ENCODE measurements around the gene HNRNPAB. TPM values are rescaled to one million over a fixed set of nuclear protein-coding genes. Genes with fewer than 3 reads are reported as not detected.
A peak's percentile ranks its signal among the peaks of the same experiment; 100 is the strongest.

Gene HNRNPAB
- total RNA-seq, 4 donors from 2014 or later: 98.4 to 135 (median 104) TPM

DNA sequence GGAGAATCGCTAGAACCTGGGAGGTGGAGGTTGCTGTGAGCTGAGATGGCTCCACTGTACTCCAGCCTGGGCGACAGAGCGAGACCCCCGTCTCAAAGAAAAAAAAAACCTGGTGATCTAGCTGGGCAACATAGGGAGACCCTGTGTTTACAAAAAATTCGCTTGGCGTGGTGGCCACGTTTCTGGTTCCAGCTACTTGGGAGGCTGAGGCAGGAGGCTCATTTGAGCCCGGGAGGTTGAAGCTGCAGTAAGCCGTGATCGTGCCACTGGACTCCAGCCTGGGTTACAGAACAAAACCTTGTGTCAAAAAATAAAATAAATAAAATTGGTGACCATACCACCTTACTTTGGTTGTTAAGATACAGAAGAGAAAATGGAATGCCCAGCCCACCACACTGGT lies 1.8 kb upstream of the HNRNPAB start:
- no peak overlapping the region for H3K4me3 ChIP-seq
- no peaks in the 10 kb centered on the region for H3K9me3 ChIP-seq
- 96% methylated on average over 10 of the region's 10 CpGs for WGBS
- intact Hi-C loops (cut with DNase I): loop anchor here (5.0 kb wide), 1 partner anchor 50 kb away; the partner anchor contains the start of gene NHP2
- peaks cover 22 to 29% (median 25%) of the 10 kb centered on the region in 4 donors for H3K4me1 ChIP-seq
- no peaks in the 10 kb centered on the region for H3K27me3 ChIP-seq
- no peak for TF ChIP-seq EP300 (IDR thresholded peaks at IDR 0.05)
- TF ChIP-seq, protein P1, sequence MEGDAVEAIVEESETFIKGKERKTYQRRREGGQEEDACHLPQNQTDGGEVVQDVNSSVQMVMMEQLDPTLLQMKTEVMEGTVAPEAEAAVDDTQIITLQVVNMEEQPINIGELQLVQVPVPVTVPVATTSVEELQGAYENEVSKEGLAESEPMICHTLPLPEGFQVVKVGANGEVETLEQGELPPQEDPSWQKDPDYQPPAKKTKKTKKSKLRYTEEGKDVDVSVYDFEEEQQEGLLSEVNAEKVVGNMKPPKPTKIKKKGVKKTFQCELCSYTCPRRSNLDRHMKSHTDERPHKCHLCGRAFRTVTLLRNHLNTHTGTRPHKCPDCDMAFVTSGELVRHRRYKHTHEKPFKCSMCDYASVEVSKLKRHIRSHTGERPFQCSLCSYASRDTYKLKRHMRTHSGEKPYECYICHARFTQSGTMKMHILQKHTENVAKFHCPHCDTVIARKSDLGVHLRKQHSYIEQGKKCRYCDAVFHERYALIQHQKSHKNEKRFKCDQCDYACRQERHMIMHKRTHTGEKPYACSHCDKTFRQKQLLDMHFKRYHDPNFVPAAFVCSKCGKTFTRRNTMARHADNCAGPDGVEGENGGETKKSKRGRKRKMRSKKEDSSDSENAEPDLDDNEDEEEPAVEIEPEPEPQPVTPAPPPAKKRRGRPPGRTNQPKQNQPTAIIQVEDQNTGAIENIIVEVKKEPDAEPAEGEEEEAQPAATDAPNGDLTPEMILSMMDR (IDR thresholded peaks at IDR 0.05): no peak
- TF ChIP-seq POLR2AphosphoS5 (IDR thresholded peaks at IDR 0.05): no peak
- TF ChIP-seq POLR2A (IDR thresholded peaks at IDR 0.05; ENCODE audit: low read depth): no peak
- peaks cover 0 to 17% (median 13%) of the 10 kb centered on the region in 4 donors for H3K36me3 ChIP-seq
- H3K27ac ChIP-seq (replicated peaks in 1 of 4): no peak overlapping the region
- DNase-seq (ENCODE audit: extremely low spot score): no peak

DNA sequence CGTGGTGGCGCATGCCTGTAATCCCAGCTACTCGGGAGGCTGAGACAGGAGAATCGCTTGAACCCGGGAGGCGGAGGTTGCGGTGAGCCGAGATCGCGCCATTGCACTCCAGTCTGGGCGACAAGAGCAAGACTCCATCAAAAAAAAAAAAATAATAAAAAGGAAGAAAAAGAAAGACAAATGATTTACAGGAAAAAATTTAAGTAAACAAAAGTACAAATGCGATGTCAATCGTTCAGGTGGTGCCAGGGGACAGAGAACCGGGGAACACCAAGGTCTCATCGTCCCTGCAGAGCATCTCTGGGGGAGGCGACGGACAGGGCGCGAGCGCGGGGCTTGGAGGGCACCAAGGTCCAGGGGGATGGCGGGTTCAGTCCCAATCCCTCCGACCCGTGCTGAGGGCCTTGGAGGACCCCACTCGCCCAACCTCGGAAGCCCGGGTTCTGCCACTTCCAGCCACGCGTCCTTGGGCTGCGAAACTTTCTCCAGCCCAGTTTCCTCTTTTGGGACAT lies 607 bp upstream of the HNRNPAB start:
- H3K4me1 ChIP-seq: peaks cover 26 to 41% (median 29%) of the 10 kb centered on the region in 4 donors
- H3K9me3 ChIP-seq: no peaks in the 10 kb centered on the region
- H3K27ac ChIP-seq (replicated peaks in 1 of 4): peak overlapping the region; percentile 91 to 98 (median 98)
- intact Hi-C loops (cut with DNase I): loop anchor here (2.0 to 5.0 kb wide), 2 partner anchors 29 to 51 kb away; partner anchors contain the start of genes NHP2 and PHYKPL
- DNase-seq (ENCODE audit: extremely low spot score): no peak
- TF ChIP-seq EP300 (IDR thresholded peaks at IDR 0.05) (no peak), POLR2A (IDR thresholded peaks at IDR 0.05; ENCODE audit: low read depth) (no peak), POLR2AphosphoS5 (IDR thresholded peaks at IDR 0.05) (no peak)
- TF ChIP-seq, protein P1 (IDR thresholded peaks at IDR 0.05): no peak
- peaks cover 8 to 28% (median 25%) of the 10 kb centered on the region in 4 donors for H3K36me3 ChIP-seq
- H3K27me3 ChIP-seq: no peaks in the 10 kb centered on the region
- WGBS: 33% methylated on average over 28 of the region's 30 CpGs
- peak overlapping the region; percentile 90 to 99 (median 98) for H3K4me3 ChIP-seq

DNA sequence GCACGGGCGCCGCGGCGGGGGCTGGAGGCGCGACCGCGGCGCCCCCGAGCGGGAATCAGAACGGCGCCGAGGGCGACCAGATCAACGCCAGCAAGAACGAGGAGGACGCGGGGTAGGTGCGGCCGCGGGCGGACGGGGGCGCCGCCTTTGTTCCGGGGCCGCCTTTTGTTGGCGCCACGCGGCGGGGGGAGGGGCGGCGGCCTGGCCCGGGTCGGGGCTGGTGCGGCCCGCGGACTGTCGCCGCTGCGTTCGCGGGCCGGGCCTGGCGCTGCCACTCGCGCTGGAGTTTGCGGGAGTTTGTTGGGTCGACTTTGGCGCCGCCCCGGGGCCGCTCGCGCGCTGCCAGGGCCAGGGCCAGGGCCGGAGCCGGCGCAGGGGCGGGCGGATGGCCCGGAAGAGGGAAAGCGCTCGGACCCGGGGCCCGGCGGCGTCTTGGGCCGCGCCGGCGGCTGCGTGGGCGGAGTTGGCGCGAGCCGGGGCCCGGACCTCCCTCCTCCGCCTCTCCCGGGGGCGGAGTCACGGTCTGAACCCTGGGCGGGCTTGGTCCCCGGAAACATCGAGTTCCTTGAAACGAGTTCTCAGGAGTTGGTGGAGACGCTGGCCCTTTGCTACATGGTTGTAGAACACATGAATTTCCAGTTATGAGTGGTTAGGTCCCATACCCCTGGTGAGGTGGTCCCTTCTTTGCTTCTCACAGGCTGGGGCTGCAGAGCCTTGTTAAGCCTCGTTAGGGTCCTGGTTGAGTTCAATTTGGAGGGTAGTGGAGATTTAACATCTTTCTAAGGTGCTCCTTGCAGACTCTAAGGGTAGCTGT lies 809 bp downstream of the HNRNPAB start:
- no peaks in the 10 kb centered on the region for H3K9me3 ChIP-seq
- H3K4me3 ChIP-seq: peak overlapping the region; percentile 90 to 99 (median 98)
- H3K27ac ChIP-seq (replicated peaks in 1 of 4): peak overlapping the region; percentile 91 to 98 (median 98)
- peak; percentile 94 for DNase-seq (ENCODE audit: extremely low spot score)
- H3K36me3 ChIP-seq: peaks cover 22 to 43% (median 39%) of the 10 kb centered on the region in 4 donors
- TF ChIP-seq EP300 (IDR thresholded peaks at IDR 0.05) (no peak), POLR2AphosphoS5 (IDR thresholded peaks at IDR 0.05) (peak; percentile 37 to 45), POLR2A (IDR thresholded peaks at IDR 0.05; ENCODE audit: low read depth) (peak; percentile 15)
- TF ChIP-seq, protein P1 (IDR thresholded peaks at IDR 0.05): no peak
- H3K27me3 ChIP-seq: no peaks in the 10 kb centered on the region
- intact Hi-C loops (cut with DNase I): loop anchor here (2.0 to 5.0 kb wide), 2 partner anchors 28 to 53 kb away; partner anchors contain the start of genes NHP2 and PHYKPL
- WGBS: no CpG with 5 or more reads among the region's 90 CpGs
- H3K4me1 ChIP-seq: peaks cover 26 to 43% (median 29%) of the 10 kb centered on the region in 4 donors

GRCh38 chr5:178205749-178206047 lies 1.4 kb downstream of the HNRNPAB start:
- peaks cover 28 to 48% (median 45%) of the 10 kb centered on the region in 4 donors for H3K36me3 ChIP-seq
- DNase-seq (ENCODE audit: extremely low spot score): no peak
- H3K27ac ChIP-seq (replicated peaks in 1 of 4): peak overlapping the region; percentile 91 to 98 (median 98)
- no peaks in the 10 kb centered on the region for H3K27me3 ChIP-seq
- H3K4me1 ChIP-seq: peaks cover 26 to 43% (median 29%) of the 10 kb centered on the region in 4 donors
- H3K4me3 ChIP-seq: peak overlapping the region; percentile 90 to 99 (median 98)
- TF ChIP-seq EP300 (IDR thresholded peaks at IDR 0.05) (no peak), POLR2AphosphoS5 (IDR thresholded peaks at IDR 0.05) (no peak), POLR2A (IDR thresholded peaks at IDR 0.05; ENCODE audit: low read depth) (no peak)
- TF ChIP-seq, protein P1 (IDR thresholded peaks at IDR 0.05): no peak
- 12% methylated on average over 5 of the region's 5 CpGs for WGBS
- intact Hi-C loops (cut with DNase I): loop anchor here (2.0 kb wide), 1 partner anchor 27 kb away; the partner anchor contains the start of gene PHYKPL
- no peaks in the 10 kb centered on the region for H3K9me3 ChIP-seq
